Effector CD8-positive, alpha-beta T cell (primary cell): ENCODE data around the gene ANO8.
"Not testable (repeated sequence)": the region's sequence is repeated elsewhere in the genome, so short reads cannot be mapped to it uniquely, and the experiment has no call there.

Source experiments
- DNase-seq: peaks from one replicate; lab custom pipeline; 2025; lab: John Stamatoyannopoulos, UW

The ANO8 gene

DNA sequence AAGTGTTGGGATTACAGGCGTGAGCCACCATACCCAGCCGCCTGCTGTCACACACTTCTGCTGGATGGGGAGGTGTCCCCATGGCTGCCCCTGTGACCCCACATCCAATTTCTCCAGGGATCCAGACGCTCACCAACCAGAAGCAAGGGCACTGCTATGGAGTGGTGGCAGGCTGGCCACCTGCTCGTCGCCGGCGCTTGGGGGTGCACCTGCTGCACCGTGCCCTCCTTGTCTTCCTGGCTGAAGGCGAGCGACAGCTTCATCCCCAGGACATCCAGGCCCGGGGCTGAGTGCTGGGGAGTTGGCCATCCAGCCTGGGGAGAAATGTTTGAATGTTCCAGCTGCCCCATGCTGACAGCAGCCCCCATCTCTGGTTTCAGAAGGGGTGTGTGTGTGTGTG is 48.4 kb downstream of the ANO8 start:
- DNase-seq: no peak

DNA sequence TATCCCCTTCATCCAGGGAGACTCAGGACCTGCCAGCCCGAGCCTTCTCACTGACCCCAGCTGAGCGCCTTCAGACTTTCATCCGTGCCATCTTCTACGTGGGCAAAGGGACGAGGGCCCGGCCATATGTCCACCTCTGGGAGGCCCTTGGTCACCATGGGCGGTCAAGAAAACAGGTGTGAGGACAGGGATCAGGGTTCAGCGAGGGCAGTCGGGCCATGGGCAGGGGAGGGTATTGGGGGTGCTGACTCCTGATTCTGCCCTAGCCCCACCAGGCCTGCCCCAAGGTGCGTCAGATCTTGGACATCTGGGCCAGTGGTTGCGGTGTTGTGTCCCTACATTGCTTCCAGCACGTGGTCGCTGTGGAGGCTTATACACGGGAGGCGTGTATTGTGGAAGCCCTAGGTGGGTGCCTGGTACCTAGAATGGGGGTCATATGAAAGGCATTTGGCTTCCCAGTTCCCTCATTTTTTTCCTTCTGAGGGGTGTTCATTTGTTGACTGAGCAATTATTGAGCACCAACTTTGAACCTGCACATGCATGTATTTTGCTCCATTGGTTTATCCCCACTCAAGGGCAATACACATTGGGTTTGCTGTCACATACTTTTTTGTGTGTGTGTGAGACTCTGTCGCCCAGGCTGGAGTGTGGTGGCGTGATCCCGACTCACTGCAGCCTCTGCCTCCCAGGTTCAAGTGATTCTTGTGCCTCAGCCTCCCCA is 49.1 kb downstream of the ANO8 start:
- no peak for DNase-seq

DNA sequence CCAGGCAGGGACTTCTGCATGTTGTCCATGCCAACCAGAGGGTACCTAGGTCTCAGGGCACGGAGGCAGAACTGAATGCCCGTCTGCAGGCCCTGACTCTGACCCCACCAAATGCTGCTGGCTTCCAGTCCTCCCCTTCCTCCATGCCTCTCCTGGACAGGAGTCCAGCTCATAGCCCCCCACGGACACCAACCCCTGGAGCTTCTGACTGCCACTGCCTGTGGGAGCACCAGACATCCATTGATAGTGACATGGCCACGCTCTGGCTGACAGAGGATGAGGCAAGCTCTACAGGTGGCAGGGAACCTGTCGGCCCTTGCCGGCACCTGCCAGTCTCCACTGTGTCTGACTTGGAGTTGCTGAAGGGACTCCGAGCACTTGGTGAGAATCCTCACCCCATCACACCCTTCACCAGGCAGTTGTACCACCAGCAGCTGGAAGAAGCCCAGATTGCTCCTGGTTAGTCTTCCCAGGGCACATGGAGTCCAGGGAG is 51.1 kb downstream of the ANO8 start:
- no peak for DNase-seq

DNA sequence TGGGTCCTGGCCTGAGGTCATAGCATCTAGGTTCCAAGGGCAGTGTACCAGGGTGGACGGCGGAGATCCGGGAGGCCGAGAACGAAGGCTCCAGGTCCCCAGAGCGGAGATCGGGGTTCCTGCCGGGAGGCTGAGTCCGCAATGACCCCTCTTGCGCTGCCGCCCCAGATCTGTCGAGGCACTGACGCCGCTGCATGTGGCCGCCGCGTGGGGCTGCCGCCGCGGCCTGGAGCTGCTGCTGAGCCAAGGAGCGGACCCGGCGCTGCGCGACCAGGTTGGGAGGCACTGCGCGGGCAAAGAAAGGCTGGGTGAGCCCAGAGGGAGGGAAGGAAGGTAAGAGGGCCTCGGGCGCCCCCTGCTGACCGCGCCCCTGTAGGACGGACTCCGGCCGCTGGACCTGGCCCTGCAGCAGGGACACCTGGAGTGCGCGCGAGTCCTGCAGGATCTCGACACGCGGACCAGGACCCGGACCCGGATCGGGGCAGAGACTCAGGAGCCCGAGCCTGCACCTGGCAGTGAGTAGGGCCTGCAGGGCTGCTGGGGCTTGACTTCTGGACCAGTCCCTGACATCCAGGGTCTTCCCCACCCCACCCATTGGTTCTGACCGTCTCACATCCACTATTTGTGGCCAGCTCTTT is 52.0 kb downstream of the ANO8 start:
- DNase-seq: peak; percentile 65

DNA sequence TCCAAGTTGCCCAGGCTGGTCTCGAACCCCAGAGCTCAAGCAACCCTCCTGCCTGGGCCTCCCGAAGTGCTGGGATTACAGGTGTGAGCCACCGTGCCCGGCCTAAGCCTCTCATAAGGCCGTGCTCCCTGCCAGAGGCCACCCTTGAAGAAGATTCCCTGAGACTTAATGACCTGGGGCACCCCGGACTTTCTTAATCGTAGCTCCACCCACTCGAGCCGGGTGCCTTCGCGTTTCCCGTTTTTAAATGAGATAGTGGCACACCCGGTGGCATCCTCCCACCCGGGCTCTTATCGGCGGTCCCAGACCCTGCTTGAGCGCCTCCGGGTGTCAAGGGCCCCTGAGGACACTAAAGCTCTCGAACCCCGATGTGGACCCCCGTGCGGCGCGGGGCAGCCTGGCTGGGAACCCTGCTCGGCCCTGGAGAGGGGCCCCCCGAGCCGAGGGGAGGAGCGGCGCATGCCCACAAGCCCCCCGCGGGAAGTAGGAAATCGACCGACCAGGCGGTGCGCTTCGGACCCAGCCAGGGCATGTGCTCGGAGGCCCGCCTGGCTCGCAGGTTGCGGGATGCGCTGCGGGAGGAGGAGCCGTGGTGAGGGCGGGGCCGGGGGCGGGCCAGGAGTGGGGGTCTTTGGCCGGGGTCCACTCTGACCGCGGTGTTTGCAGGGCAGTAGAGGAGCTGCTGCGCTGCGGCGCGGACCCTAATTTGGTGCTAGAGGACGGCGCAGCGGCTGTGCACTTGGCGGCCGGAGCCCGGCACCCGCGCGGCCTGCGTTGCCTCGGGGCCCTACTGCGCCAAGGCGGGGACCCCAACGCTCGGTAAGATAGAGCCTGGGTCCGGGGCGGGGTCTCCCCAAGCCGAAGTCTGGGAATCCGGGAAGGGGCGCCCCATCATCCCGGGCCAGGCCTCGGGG is 53.0 kb downstream of the ANO8 start, which contains the start of gene ANKLE1:
ANKLE1 (plus strand) TSS at position 511 of the 914 bp plus-strand sequence; CDS start at position 531, 20 bp downstream.
- peak; percentile 16 for DNase-seq

DNA sequence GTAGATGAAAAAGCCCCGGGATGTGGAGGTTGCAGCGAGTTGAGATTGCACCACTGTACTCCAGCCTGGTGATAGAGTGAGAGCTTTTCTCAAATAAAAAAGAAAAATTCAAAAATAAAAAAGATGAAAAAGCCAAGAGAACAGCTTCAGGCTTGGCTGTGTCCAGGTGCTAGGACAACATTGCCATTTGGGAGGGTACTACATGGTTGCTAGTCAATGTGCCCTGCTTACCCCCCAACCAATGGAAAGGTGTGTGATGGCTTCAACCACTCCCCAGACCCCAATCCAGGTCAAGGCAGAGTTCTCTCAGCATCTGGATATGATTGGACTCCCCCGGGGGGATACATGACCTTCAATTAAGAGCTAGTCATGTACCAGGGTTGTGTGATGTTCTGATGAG is 55.2 kb downstream of the ANO8 start:
- DNase-seq: no peak

DNA sequence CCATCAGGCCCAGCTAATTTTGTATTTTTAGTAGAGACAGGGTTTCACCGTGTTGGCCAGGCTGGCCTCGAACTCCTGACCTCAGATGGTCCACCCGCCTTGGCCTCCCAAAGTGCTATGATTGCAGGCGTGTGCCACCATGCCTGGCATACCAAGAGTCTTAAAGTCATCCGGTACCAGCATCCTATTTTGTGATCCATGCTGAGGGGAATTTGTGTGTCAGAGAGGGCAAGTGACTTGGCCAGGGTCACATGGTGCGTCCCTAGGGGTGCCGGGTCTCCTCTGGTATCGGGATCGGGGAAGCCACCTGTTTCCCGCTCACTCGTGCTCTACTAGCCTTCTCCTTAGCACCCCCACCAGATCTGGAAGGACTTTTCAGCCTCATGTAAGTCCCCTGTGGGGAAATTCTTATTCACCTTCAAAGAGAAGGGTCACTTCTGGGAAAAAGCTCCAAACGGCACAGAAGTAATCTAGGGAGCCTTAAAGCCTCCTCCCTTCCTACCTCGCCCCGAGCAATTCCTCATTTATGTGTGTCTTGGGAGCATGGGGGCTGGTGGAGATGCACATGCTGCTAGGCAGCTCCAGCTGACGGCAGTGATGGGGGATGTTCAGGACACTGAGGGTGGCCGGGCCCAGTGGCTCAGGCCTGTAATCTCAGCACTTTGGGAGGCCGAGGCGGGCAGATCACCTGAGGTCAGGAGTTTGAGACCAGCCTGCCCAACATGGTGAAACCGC is 59.0 kb downstream of the ANO8 start:
- no peak for DNase-seq

DNA sequence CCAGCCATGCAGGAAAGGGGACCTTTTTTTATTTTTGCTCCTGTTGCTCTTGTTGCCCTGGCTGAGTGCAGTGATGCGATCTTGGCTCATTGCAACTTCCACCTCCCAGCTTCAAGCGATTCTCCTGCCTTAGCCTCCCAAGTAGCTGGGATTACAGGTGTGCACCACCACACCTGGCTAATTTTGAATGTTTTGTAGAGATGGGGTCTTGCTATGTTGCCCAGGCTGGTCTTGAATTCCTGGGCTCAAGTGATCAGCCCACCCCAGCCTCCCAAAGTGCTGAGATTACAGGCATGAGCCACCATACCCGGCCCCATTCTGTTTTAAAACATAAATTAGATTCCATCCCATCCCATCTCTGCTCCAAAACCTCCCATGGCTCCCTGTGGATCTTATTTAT is 59.8 kb downstream of the ANO8 start:
- DNase-seq: not testable (repeated sequence)
